ENCODE measurements around the gene L3MBTL2.
"Not testable (repeated sequence)": the region's sequence is repeated elsewhere in the genome, so short reads cannot be mapped to it uniquely, and the experiment has no call there.

The L3MBTL2 gene

GRCh38 chr22:41242396-41243117 lies 37.4 kb downstream of the L3MBTL2 start:
- DNase-seq, result no peak

DNA sequence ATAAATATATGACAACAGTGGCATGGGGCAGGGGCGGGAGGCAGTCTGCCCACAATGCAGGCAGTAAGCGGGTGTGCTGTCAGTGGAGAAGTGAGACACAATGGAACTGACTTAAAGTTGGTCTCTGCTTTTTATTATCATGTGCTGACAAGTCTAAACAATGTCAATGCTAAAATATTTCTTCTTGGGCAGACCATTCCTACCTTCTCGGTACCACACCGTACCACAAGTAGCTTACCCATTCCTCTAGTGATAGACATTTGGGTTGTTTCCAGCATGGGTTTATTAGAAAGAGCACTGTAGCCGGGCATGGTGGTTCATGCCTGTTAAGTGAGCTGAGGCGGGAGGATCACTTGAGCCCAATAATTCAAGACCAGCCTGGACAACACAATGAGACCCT lies 38.2 kb downstream of the L3MBTL2 start:
- DNase-seq, result no peak

GRCh38 chr22:41245917-41246499 lies 40.9 kb downstream of the L3MBTL2 start:
- no peak for DNase-seq

- no peak for DNase-seq
These were observed 42.6 kb downstream of the L3MBTL2 start for GRCh38 chr22:41247703-41248102.

- no peak for DNase-seq
These were observed 43.2 kb downstream of the L3MBTL2 start for GRCh38 chr22:41248314-41248713.

DNA sequence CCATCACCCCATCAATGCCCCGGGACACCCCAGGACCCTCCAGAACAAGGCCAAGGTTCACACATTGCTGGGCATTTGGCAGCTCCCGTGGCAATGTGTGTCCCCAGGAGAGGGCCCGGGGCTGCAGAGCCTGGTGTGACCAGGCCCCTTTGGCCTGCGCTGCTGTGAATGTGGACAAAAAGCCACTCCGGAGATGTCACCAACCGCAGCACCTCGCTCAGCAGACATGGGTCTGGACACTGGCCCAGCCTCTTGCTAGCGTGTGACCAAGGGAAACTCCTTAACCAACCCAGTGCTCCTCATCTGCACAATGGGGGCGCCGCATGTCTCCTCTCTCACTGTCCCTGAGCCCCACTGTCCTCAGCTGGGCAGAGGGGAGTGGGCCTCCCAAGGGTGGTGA lies 43.6 kb downstream of the L3MBTL2 start:
- DNase-seq, result no peak

DNA sequence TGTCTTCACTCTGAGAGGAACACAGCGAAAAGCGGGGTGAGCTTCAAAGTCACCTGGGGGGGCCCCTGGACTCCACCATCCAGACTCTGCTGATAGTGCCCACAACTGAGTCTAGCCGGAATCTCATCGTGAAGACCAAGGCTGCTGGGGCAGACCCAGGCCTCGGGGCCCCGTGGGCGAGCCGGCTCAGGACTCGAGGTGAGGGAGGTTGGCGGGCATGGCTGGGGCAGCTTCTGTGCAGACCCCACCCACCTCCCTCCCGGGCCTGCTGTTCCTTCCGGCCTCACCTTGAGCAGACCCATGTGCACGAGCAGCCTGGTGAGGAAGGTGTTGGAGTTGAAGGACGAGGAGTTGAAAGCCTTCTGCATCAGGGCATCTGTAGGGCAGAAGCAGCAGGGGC lies 44.3 kb downstream of the L3MBTL2 start:
- no peak for DNase-seq

DNA sequence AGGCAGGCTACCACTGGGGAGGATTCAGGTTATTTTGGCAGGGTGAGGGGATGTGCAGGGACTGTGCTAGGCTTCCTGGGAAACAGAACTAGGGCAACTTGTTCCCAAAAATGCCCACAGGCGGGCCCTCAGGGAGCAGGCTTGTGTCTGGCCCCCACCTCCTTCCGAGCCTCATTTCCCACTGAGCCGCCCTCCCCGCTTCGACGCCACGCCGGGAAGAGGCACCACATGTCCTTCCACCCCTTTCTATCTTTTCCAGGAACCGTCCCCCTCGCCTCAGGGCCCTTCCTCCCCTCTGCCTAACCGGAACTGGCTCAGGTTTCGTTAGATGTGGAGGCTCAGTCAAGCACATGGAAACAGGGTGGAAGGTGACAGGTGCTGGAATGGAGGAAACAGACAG lies 45.0 kb downstream of the L3MBTL2 start:
- no peak for DNase-seq

DNA sequence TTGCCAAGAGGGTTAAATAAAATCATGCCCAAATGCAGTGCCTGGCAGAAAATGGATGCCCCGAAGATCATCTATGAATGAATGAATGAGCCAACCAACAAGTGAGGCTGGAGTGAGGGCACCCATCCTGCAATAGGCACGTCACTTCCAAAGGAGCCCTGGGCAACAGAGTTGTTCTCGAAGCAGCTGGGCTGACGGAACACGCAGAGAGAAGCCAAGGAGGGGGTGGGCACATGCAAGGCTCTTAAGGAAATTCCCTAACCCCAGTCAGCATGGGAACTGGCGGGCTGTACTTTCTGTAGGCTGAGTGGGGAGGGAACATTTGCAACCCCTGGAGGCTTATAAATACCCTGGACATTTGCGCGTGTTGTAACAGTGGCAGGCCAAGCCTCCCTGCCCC lies 47.3 kb downstream of the L3MBTL2 start:
- no peak for DNase-seq

- no peak for DNase-seq
These were observed 49.1 kb downstream of the L3MBTL2 start for GRCh38 chr22:41254230-41254629.

GRCh38 chr22:41256254-41257253 lies 51.4 kb downstream of the L3MBTL2 start:
- peak; percentile 26 for DNase-seq

GRCh38 chr22:41257696-41258095 lies 52.6 kb downstream of the L3MBTL2 start:
- DNase-seq, result no peak

GRCh38 chr22:41259756-41260155 lies 54.6 kb downstream of the L3MBTL2 start:
- DNase-seq, result not testable (repeated sequence)

DNA sequence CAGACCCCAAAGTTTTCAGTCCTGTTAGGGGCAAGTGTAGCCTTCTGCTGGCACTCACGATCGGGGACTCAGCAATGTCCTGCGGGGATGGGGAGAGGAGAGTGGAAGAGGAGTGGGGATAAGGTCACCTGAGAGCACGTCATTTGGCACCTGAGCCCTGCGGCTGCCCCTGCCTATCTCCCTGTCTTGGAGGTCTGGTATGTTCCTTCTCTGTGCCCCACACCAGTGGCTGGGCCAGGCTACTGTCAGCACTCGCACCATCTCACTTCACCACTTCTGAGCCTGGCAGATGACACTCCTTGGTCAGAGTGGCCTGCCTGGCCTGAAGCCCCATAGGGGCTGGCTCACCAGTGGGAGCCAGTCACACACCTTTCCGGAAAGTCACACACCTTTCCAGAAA lies 55.8 kb downstream of the L3MBTL2 start:
- DNase-seq, result no peak

DNA sequence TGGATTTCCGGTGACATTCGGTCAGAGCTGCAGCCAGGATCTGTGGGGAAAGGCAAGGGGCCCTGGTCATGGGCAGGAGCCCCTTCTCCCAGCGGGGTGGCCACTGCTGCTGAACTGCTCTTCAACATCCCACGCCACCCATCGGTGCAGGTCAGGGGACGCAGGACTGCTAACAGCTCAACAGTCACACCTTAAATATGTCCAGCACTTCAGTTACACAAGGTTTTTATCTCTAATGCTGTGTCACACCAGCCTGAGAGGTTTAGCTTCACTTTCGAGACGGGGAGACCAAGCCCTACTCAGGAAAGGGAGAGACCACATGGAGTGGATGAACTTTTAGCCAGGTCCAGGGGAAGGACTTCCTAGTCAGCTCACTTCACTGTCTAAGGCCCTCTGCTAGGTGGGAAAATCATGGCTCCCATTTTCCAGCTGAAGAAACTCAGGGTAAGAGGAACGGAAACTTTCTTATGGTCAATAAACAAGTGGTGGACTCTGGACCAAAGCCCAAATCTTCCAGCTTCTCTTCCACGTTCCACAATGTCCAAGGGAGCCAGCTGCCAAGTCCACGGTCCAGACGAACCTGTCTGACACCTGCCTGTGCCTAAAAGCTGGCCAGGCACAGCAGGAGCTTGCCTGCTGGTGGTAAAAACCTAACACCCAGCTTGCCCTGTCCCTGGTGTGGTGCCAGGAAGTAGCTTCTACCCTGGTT lies 56.6 kb downstream of the L3MBTL2 start:
- no peak for DNase-seq

GRCh38 chr22:41262250-41262765 lies 57.2 kb downstream of the L3MBTL2 start:
- DNase-seq, result no peak

DNA sequence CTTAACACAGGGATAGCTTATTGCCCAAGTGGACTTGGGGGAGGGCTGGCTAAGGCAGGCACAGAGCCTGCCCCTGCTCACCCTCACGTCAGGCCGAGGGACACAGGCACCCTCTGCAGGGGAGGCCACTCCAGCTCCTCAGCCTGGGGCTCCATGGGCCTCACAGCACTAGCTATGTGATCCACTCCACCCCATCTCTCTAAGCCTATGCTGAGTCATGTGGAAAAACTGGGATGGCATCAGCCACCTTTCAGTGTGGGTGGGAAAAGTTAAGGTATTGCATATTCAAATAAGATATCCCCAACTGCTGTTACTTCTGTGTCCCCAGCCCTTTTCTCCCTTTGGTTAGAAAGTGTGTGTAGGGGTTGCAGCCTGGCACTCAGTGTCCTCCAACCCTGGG lies 58.6 kb downstream of the L3MBTL2 start:
- no peak for DNase-seq

- no peak for DNase-seq
These were observed 59.4 kb downstream of the L3MBTL2 start for GRCh38 chr22:41264408-41264941.

DNA sequence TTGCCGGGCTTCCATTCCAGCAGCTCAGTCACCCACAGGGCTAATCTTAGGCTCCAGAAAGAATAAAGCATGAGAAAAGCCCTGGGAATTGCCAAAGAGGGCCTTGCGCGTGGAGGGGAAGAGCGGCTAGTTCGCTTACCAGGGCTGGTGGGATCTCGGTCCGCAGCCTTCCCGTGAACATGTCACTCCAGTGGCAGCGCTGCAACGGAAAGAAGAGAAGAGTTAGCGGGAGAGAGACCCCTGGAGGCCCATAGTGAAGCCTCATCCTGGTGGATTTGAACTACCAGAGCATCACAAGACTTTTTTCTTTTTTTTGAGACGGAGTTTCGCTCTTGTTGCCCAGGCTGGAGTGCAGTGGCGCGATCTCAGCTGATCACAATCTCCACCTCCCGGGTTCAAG lies 62.8 kb downstream of the L3MBTL2 start:
- DNase-seq, result no peak

- DNase-seq, result no peak
These were observed 66.7 kb downstream of the L3MBTL2 start for GRCh38 chr22:41271787-41272186.

- DNase-seq, result no peak
These were observed 68.0 kb downstream of the L3MBTL2 start for GRCh38 chr22:41273128-41273527.

DNA sequence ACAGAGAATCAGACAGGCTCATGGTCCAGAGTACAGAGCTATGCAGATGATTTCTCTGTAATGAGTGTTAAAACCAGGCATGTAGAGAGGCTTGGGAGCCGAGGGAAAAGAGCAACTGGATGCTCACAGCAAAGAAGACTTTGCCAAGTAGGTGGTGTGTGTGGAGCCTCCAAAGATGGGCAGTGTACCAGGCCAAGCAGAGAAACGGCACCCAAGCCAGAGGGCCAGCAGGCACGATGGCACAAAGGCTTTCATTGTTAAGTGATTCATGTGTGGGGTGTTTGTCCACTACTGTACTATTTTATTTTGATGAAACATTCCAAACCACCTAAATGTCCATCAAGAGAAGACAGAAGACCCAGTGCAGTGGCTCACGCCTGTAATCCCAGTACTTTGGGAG lies 69.7 kb downstream of the L3MBTL2 start:
- DNase-seq, result no peak
